ENCODE measurements around the gene LOC101059915.

The LOC101059915 gene

GRCh38 chrX:71664889-71665491 lies 2.4 kb upstream of the LOC101059915 start:
- Histone ChIP-seq H3K27ac (replicated peaks in 1 of 4) (no peak overlapping the region), H3K36me3 (no peaks in the 10 kb centered on the region), H3K4me1 (no peaks in the 10 kb centered on the region), H3K4me3 (no peak overlapping the region), H3K27me3 (no peaks in the 10 kb centered on the region), H3K9me3 (no peaks in the 10 kb centered on the region)
- intact Hi-C loops (cut with DNase I) = no loop called here
- DNase-seq (ENCODE audit: extremely low spot score) = no peak
- 90% methylated on average over 16 of the region's 16 CpGs for WGBS
- TF ChIP-seq POLR2AphosphoS5 (IDR thresholded peaks at IDR 0.05) = no peak
- TF ChIP-seq POLR2A (IDR thresholded peaks at IDR 0.05; ENCODE audit: low read depth) = no peak
- no peak for TF ChIP-seq EP300 (IDR thresholded peaks at IDR 0.05)
- TF ChIP-seq, protein P1, sequence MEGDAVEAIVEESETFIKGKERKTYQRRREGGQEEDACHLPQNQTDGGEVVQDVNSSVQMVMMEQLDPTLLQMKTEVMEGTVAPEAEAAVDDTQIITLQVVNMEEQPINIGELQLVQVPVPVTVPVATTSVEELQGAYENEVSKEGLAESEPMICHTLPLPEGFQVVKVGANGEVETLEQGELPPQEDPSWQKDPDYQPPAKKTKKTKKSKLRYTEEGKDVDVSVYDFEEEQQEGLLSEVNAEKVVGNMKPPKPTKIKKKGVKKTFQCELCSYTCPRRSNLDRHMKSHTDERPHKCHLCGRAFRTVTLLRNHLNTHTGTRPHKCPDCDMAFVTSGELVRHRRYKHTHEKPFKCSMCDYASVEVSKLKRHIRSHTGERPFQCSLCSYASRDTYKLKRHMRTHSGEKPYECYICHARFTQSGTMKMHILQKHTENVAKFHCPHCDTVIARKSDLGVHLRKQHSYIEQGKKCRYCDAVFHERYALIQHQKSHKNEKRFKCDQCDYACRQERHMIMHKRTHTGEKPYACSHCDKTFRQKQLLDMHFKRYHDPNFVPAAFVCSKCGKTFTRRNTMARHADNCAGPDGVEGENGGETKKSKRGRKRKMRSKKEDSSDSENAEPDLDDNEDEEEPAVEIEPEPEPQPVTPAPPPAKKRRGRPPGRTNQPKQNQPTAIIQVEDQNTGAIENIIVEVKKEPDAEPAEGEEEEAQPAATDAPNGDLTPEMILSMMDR (IDR thresholded peaks at IDR 0.05) = no peak

DNA sequence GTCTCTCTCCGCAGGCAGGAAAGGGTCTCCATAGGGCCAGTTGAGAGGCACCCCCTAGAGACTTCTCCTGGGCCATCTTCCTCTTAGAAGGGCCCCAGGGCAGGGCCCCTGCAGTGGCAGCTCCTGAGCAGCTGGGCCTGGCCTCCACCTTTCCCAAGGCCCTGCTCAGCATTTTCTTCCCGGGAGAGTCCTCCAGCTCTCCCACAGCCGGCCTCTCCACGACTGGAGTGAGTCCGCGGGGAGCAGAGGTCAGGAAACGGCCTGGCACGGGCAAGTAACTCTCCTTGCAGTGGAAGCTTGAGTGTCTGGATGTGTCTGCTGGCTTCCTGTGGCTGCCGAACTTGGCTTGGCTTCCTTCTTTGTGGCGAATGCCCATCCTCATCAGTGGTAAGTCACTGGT lies 1.6 kb upstream of the LOC101059915 start:
- H3K27me3 ChIP-seq = no peaks in the 10 kb centered on the region
- intact Hi-C loops (cut with DNase I) = no loop called here
- no peak overlapping the region for H3K27ac ChIP-seq (replicated peaks in 1 of 4)
- TF ChIP-seq EP300 (IDR thresholded peaks at IDR 0.05) = no peak
- DNase-seq (ENCODE audit: extremely low spot score) = no peak
- H3K4me3 ChIP-seq = no peak overlapping the region
- H3K9me3 ChIP-seq = no peaks in the 10 kb centered on the region
- H3K4me1 ChIP-seq = no peaks in the 10 kb centered on the region
- WGBS = 82% methylated on average over 4 of the region's 10 CpGs
- H3K36me3 ChIP-seq = no peaks in the 10 kb centered on the region

DNA sequence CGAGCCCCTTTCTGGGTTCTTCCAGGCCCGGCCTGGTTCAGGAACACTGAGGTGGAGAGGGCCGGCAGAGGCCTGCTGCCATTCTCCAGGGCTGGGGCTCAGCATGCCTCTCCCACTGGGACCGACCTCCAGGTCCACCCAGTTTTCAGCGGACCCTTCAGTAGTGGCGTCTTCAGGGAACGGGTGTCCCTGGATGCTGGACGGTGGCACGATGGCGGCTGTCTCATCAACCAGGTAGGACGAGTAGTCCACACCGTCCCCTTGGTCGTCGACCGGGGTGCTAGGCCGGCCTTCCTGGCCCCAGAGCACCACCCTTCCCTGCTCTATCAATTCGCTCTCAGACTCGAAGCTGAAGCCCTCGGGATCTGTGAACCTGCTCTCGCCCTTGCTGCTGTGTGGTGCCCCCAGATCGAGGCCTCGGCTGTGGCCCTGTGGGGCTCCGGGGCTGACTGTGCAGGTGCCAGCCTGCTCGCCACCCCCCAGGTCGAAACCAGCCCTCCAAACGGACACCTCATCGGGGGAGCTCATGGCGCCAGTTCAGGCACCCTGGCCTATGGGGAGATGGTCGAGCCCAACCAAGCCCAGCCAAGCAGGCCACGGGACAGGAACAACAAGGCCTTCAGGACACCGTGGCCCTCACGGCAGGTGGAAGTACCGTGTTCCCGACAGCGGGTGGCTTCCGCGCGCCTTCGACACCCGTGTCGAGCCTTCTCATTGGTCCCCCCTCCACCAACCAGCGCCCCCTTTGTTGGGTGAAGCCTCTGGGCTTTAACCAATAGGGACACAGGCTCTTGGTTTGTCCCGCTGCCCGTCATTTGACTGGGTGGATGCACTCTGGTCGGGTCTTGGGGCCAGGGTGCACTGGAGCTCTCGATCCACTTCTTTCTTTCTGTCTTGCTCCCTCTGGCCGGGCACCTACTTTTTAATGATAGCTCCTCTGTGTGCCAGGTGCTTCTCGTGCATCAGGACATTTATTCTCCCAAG lies 814 bp upstream of the LOC101059915 start:
- intact Hi-C loops (cut with DNase I) = no loop called here
- Histone ChIP-seq H3K9me3 (no peaks in the 10 kb centered on the region), H3K27me3 (no peaks in the 10 kb centered on the region), H3K36me3 (no peaks in the 10 kb centered on the region), H3K4me3 (no peak overlapping the region), H3K27ac (replicated peaks in 1 of 4) (no peak overlapping the region), H3K4me1 (no peaks in the 10 kb centered on the region)
- WGBS = 94% methylated on average over 30 of the region's 48 CpGs
- TF ChIP-seq EP300 (IDR thresholded peaks at IDR 0.05) (no peak), POLR2AphosphoS5 (IDR thresholded peaks at IDR 0.05) (no peak), POLR2A (IDR thresholded peaks at IDR 0.05; ENCODE audit: low read depth) (no peak)
- TF ChIP-seq, protein P1 (IDR thresholded peaks at IDR 0.05) = no peak
- no peak for DNase-seq (ENCODE audit: extremely low spot score)

- Histone ChIP-seq H3K27ac (replicated peaks in 1 of 4) (no peak overlapping the region), H3K27me3 (no peaks in the 10 kb centered on the region), H3K4me3 (no peak overlapping the region), H3K36me3 (no peaks in the 10 kb centered on the region), H3K9me3 (no peaks in the 10 kb centered on the region), H3K4me1 (no peaks in the 10 kb centered on the region)
- no peak for DNase-seq (ENCODE audit: extremely low spot score)
- no peak for TF ChIP-seq POLR2AphosphoS5 (IDR thresholded peaks at IDR 0.05)
- intact Hi-C loops (cut with DNase I) = no loop called here
- WGBS = 88% methylated on average over 16 of the region's 16 CpGs
These were observed 876 bp downstream of the LOC101059915 start for GRCh38 chrX:71668248-71668595.

- Histone ChIP-seq H3K4me3 (no peak overlapping the region), H3K36me3 (no peaks in the 10 kb centered on the region), H3K27ac (replicated peaks in 1 of 4) (no peak overlapping the region), H3K4me1 (no peaks in the 10 kb centered on the region), H3K9me3 (no peaks in the 10 kb centered on the region), H3K27me3 (no peaks in the 10 kb centered on the region)
- WGBS = 84% methylated on average over 11 of the region's 13 CpGs
- no peak for TF ChIP-seq POLR2A (IDR thresholded peaks at IDR 0.05; ENCODE audit: low read depth)
- TF ChIP-seq EP300 (IDR thresholded peaks at IDR 0.05) = no peak
- TF ChIP-seq POLR2AphosphoS5 (IDR thresholded peaks at IDR 0.05) = no peak
- TF ChIP-seq, protein P1 (IDR thresholded peaks at IDR 0.05) = no peak
- intact Hi-C loops (cut with DNase I) = no loop called here
- DNase-seq (ENCODE audit: extremely low spot score) = no peak
These were observed 2.1 kb downstream of the LOC101059915 start for GRCh38 chrX:71669492-71669891.
